GM23338 (cell line): ENCODE results near the gene GRIN1. TPM values are rescaled to one million over a fixed set of nuclear protein-coding genes. Genes with fewer than 3 reads are reported as not detected.

Experiments used
- ATAC-seq: fragments of 200-7000 bp; cut with Tn5 transposase; 3 replicates; pipeline ENCODE4 v1.9.1; 2020
- DNase-seq: peaks from one replicate; pipeline ENCODE4 v3.0.0-alpha.2; 2015; ENCODE audit warnings: low spot score
- H2AFZ ChIP-seq: fragments of 200-600 bp; sonication (generic); 2 replicates; pipeline ENCODE4 v1.8.0; 2016; ENCODE audit warnings: antibody characterized with exemption, mild to moderate bottlenecking, moderate library complexity
- H3F3A ChIP-seq: fragments of 200-600 bp; sonication (generic); replicated peaks from 2 replicates; pipeline ENCODE4 v1.8.0; 2017; ENCODE audit warnings: antibody characterized with exemption, mixed run types, low read depth
- H3K27ac ChIP-seq: fragments of 200-600 bp; sonication (generic); 2 replicates; pipeline ENCODE4 v1.6.1; 2016; ENCODE audit warnings: low read depth
- H3K27me3 ChIP-seq: fragments of 200-600 bp; sonication (generic); 2 replicates; pipeline ENCODE4 v1.8.0; 2016; ENCODE audit warnings: mild to moderate bottlenecking, mixed run types, moderate library complexity; ENCODE audit not compliant: insufficient read depth
- H3K36me3 ChIP-seq: fragments of 200-600 bp; sonication (generic); 2 replicates; pipeline ENCODE4 v1.8.0; 2016; ENCODE audit warnings: mild to moderate bottlenecking; ENCODE audit not compliant: insufficient read depth
- H3K4me1 ChIP-seq: fragments of 200-600 bp; sonication (generic); 2 replicates; pipeline ENCODE4 v1.8.0; 2016; ENCODE audit warnings: mild to moderate bottlenecking, moderate library complexity; ENCODE audit not compliant: insufficient read depth
- H3K4me2 ChIP-seq: fragments of 200-600 bp; sonication (generic); 2 replicates; pipeline ENCODE4 v1.7.1; 2017; ENCODE audit warnings: mixed run types
- H3K4me3 ChIP-seq: fragments of 200-600 bp; sonication (generic); 2 replicates; pipeline ENCODE4 v1.6.1; 2016; ENCODE audit warnings: mixed run types
- H3K79me2 ChIP-seq: fragments of 200-600 bp; sonication (generic); replicated peaks from 2 replicates; pipeline ENCODE4 v1.8.0; 2017; ENCODE audit warnings: mild to moderate bottlenecking; ENCODE audit not compliant: insufficient read depth
- H3K9me2 ChIP-seq: fragments of 200-600 bp; sonication (generic); 2 replicates; pipeline ENCODE4 v1.8.0; 2017; ENCODE audit not compliant: insufficient read depth
- H4K20me1 ChIP-seq: fragments of 200-600 bp; sonication (generic); replicated peaks from 2 replicates; pipeline ENCODE4 v1.8.0; 2017; ENCODE audit warnings: mild to moderate bottlenecking; ENCODE audit not compliant: insufficient read depth
- H3K27ac Mint-ChIP-seq: 2 replicates; pipeline ENCODE4 v1.8.0; 2020; ENCODE audit warnings: inconsistent platforms, mild to moderate bottlenecking, moderate library complexity, mixed read lengths
- H3K27me3 Mint-ChIP-seq: 3 replicates; pipeline ENCODE4 v1.8.0; 2022; ENCODE audit warnings: low read depth, mild to moderate bottlenecking, moderate library complexity, mixed read lengths, inconsistent platforms; ENCODE audit not compliant: insufficient read depth, poor library complexity
- H3K36me3 Mint-ChIP-seq: 3 replicates; pipeline ENCODE4 v1.8.0; 2021; ENCODE audit warnings: low read depth, mild to moderate bottlenecking, inconsistent platforms, moderate library complexity, mixed read lengths
- H3K4me1 Mint-ChIP-seq: 3 replicates; pipeline ENCODE4 v1.8.0; 2020; ENCODE audit warnings: mild to moderate bottlenecking, inconsistent platforms, mixed read lengths
- H3K4me3 Mint-ChIP-seq: 3 replicates; pipeline ENCODE4 v1.8.0; 2021; ENCODE audit warnings: moderate library complexity, mild to moderate bottlenecking, inconsistent platforms, mixed read lengths
- H3K9me3 Mint-ChIP-seq: 3 replicates; pipeline ENCODE4 v1.8.0; 2020; ENCODE audit warnings: moderate library complexity, mild to moderate bottlenecking, inconsistent platforms, mixed read lengths
- CREB1 ChIP-seq: fragments of 250-450 bp; sonication (Bioruptor Pico); IDR thresholded peaks from 2 replicates; pipeline ENCODE4 v1.5.0; 2020; ENCODE audit warnings: low read depth, mild to moderate bottlenecking, moderate library complexity
- EZH2 ChIP-seq: fragments of 200-600 bp; sonication (generic); IDR thresholded peaks from one replicate; pipeline ENCODE4 v1.8.0; 2017; ENCODE audit warnings: antibody characterized with exemption, mild to moderate bottlenecking, low read depth; ENCODE audit not compliant: unreplicated experiment
- EZH2phosphoT487 ChIP-seq: fragments of 200-600 bp; sonication (generic); IDR thresholded peaks from one replicate; pipeline ENCODE4 v1.8.1; 2018; ENCODE audit warnings: antibody characterized with exemption; ENCODE audit not compliant: unreplicated experiment
- JUNB ChIP-seq: IDR thresholded peaks from one replicate; pipeline ENCODE4 v1.6.1; 2016; ENCODE audit warnings: antibody characterized with exemption; ENCODE audit not compliant: unreplicated experiment
- NANOG ChIP-seq: IDR thresholded peaks from 2 replicates; pipeline ENCODE4 v1.6.1; 2016; ENCODE audit warnings: antibody characterized with exemption, borderline replicate concordance
- POLR2AphosphoS5 ChIP-seq: IDR thresholded peaks from 2 replicates; pipeline ENCODE4 v1.6.1; 2016; ENCODE audit warnings: antibody characterized with exemption, low read depth
- REST ChIP-seq: IDR thresholded peaks from one replicate; pipeline ENCODE4 v1.6.1; 2018; ENCODE audit warnings: antibody characterized with exemption; ENCODE audit not compliant: unreplicated experiment
- STAT1 ChIP-seq: IDR thresholded peaks from one replicate; pipeline ENCODE4 v1.6.1; 2016; ENCODE audit warnings: antibody characterized with exemption; ENCODE audit not compliant: unreplicated experiment
- ZNF114 ChIP-seq: fragments of 250-450 bp; sonication (Bioruptor Pico); IDR thresholded peaks from 2 replicates; pipeline ENCODE4 v1.5.0; 2020; ENCODE audit warnings: mild to moderate bottlenecking, moderate library complexity
- ZNF331 ChIP-seq: fragments of 250-450 bp; sonication (Bioruptor Pico); IDR thresholded peaks from 2 replicates; pipeline ENCODE4 v1.5.0; 2020; ENCODE audit warnings: low read depth, mild to moderate bottlenecking, moderate library complexity
- ZNF462 ChIP-seq: fragments of 250-450 bp; sonication (Bioruptor Pico); IDR thresholded peaks from 2 replicates; pipeline ENCODE4 v1.5.0; 2020; ENCODE audit warnings: mild to moderate bottlenecking, moderate library complexity
- polyA plus RNA-seq: library from polyadenylated mRNA; unstranded; fragments of >200 nt; fragmentation: Nextera tagmentation; extraction: Ambion mirVana; gene quantifications from 2 replicates; pipeline ENCODE4 v1.2.1, GENCODE V29; 2016
- total RNA-seq: library from RNA; depleted of rRNA; stranded (reverse); fragments of >200 nt; shearing (Covaris generic); gene quantifications from 2 replicates; pipeline ENCODE4 v1.2.3, GENCODE V29; 2014
- TF ChIP-seq, protein P1 (sequence below): IDR thresholded peaks from 2 replicates; pipeline ENCODE4 v1.6.1; 2016; ENCODE audit warnings: antibody characterized with exemption
- TF ChIP-seq, protein P2 (sequence below), 2 experiments: fragments of 200-600 bp in 1 of 2; sonication (generic) in 1 of 2; conservative IDR thresholded peaks; 2 replicates each; pipeline versions ENCODE4 v1.5.1 to v1.6.1; 2016 to 2017; ENCODE audit warnings: antibody characterized with exemption in 2 of 2, low read depth in 2 of 2, mild to moderate bottlenecking in 2 of 2, moderate library complexity in 1 of 2

The GRIN1 gene
- total and polyA plus RNA-seq, 2 experiments from 2014 or later = 2.7 to 5.5 TPM

- Mint-ChIP-seq H3K4me3 (peak overlapping the region; percentile 69), H3K27me3 (peaks cover 87% of the 10 kb centered on the region), H3K4me1 (no peaks in the 10 kb centered on the region; the same call in 2 of the 3 replicates), H3K36me3 (no peaks in the 10 kb centered on the region), H3K27ac (no peak overlapping the region), H3K9me3 (no peaks in the 10 kb centered on the region)
- Histone ChIP-seq H2AFZ (peak overlapping the region; percentile 56), H4K20me1 (no peaks in the 10 kb centered on the region), H3F3A (no peaks in the 10 kb centered on the region), H3K4me2 (peak overlapping the region; percentile 82), H3K4me3 (peak overlapping the region; percentile 62), H3K79me2 (no peaks in the 10 kb centered on the region), H3K4me1 (no peaks in the 10 kb centered on the region), H3K9me2 (no peaks in the 10 kb centered on the region), H3K27ac (no peak overlapping the region), H3K36me3 (no peaks in the 10 kb centered on the region), H3K27me3 (peaks cover 86% of the 10 kb centered on the region)
- TF ChIP-seq ZNF114 (CRISPR knock-in tag) (no peak), ZNF331 (no peak), EZH2phosphoT487 (no peak), EZH2 (peak; percentile 46), JUNB (no peak), ZNF462 (CRISPR knock-in tag) (no peak), NANOG (no peak), STAT1 (no peak), REST (no peak), POLR2AphosphoS5 (no peak), CREB1 (CRISPR knock-in tag) (no peak)
- TF ChIP-seq, protein P1, sequence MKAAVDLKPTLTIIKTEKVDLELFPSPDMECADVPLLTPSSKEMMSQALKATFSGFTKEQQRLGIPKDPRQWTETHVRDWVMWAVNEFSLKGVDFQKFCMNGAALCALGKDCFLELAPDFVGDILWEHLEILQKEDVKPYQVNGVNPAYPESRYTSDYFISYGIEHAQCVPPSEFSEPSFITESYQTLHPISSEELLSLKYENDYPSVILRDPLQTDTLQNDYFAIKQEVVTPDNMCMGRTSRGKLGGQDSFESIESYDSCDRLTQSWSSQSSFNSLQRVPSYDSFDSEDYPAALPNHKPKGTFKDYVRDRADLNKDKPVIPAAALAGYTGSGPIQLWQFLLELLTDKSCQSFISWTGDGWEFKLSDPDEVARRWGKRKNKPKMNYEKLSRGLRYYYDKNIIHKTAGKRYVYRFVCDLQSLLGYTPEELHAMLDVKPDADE = no peak
- TF ChIP-seq, protein P2, sequence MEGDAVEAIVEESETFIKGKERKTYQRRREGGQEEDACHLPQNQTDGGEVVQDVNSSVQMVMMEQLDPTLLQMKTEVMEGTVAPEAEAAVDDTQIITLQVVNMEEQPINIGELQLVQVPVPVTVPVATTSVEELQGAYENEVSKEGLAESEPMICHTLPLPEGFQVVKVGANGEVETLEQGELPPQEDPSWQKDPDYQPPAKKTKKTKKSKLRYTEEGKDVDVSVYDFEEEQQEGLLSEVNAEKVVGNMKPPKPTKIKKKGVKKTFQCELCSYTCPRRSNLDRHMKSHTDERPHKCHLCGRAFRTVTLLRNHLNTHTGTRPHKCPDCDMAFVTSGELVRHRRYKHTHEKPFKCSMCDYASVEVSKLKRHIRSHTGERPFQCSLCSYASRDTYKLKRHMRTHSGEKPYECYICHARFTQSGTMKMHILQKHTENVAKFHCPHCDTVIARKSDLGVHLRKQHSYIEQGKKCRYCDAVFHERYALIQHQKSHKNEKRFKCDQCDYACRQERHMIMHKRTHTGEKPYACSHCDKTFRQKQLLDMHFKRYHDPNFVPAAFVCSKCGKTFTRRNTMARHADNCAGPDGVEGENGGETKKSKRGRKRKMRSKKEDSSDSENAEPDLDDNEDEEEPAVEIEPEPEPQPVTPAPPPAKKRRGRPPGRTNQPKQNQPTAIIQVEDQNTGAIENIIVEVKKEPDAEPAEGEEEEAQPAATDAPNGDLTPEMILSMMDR (conservative IDR thresholded peaks at IDR 0.05; ENCODE audit: low read depth in 2 of 2) = peak in 1 of 2 experiments; percentile 23; a peak in 2 of 4 replicates
- DNase-seq (peak; percentile 74), ATAC-seq (peak; percentile 30)
Observed at GRCh38 chr9:137162505-137163364, 23.8 kb downstream of the GRIN1 start.
